Karpas-422 (cell line): ENCODE results near the gene MRO. TPM values are rescaled to one million over a fixed set of nuclear protein-coding genes. Genes with fewer than 3 reads are reported as not detected.

Source experiments
- DNase-seq: peaks from one replicate; pipeline ENCODE4 v3.0.0-alpha.2; 2015
- H2AFZ ChIP-seq: fragments of 200-600 bp; sonication (generic); 2 replicates; pipeline ENCODE4 v1.6.1; 2014; ENCODE audit warnings: antibody characterized with exemption, low read length, mixed read lengths
- H3K27ac ChIP-seq: fragments of 200-600 bp; sonication (generic); 2 replicates; pipeline ENCODE4 v1.5.1; 2014; ENCODE audit warnings: mild to moderate bottlenecking, low read length, moderate library complexity
- H3K27me3 ChIP-seq: fragments of 200-600 bp; sonication (generic); 2 replicates; pipeline ENCODE4 v1.6.1; 2014; ENCODE audit warnings: low read length, mixed read lengths
- H3K36me3 ChIP-seq: fragments of 200-600 bp; sonication (generic); 2 replicates; pipeline ENCODE4 v1.6.1; 2014; ENCODE audit warnings: low read length, mixed read lengths; ENCODE audit not compliant: insufficient read depth
- H3K4me1 ChIP-seq: fragments of 200-600 bp; sonication (generic); 2 replicates; pipeline ENCODE4 v1.6.1; 2014; ENCODE audit warnings: mild to moderate bottlenecking, low read length, mixed read lengths
- H3K4me2 ChIP-seq: fragments of 200-600 bp; sonication (generic); 2 replicates; pipeline ENCODE4 v1.6.1; 2014; ENCODE audit warnings: low read length, low read depth, mild to moderate bottlenecking; ENCODE audit not compliant: poor library complexity, severe bottlenecking
- H3K4me3 ChIP-seq: fragments of 200-600 bp; sonication (generic); 2 replicates; pipeline ENCODE4 v1.5.1; 2014; ENCODE audit warnings: mild to moderate bottlenecking, antibody characterized with exemption, low read length, mixed read lengths
- H3K79me2 ChIP-seq: fragments of 200-600 bp; sonication (generic); 2 replicates; pipeline ENCODE4 v1.6.1; 2014; ENCODE audit warnings: mild to moderate bottlenecking, low read length, mixed read lengths
- H3K9ac ChIP-seq: fragments of 200-600 bp; sonication (generic); 2 replicates; pipeline ENCODE4 v1.6.0; 2014; ENCODE audit warnings: low read length
- H3K9me2 ChIP-seq: fragments of 200-600 bp; sonication (generic), shearing (Covaris generic); replicated peaks from 2 replicates; pipeline ENCODE4 v1.6.0; 2014; ENCODE audit warnings: mild to moderate bottlenecking, low read length, moderate library complexity; ENCODE audit not compliant: insufficient read depth
- H3K9me3 ChIP-seq: fragments of 300-700, 200-600 bp; sonication (generic); 2 replicates; pipeline ENCODE4 v1.6.1; 2014; ENCODE audit warnings: low read length, mixed read lengths
- H4K20me1 ChIP-seq: fragments of 200-600 bp; sonication (generic); 2 replicates; pipeline ENCODE4 v1.6.1; 2014; ENCODE audit warnings: mild to moderate bottlenecking, antibody characterized with exemption, low read length, low read depth; ENCODE audit not compliant: insufficient read depth
- total RNA-seq: library from RNA; depleted of rRNA; stranded (reverse); fragments of >200 nt; shearing (Covaris generic); gene quantifications from 2 replicates; pipeline ENCODE4 v1.2.3, GENCODE V29; 2014; ENCODE audit warnings: low replicate concordance

Gene MRO
- total RNA-seq, 1 experiment from 2014 or later = 3.2 TPM

- Histone ChIP-seq H4K20me1 (no peaks in the 10 kb centered on the region), H3K79me2 (no peaks in the 10 kb centered on the region), H3K4me1 (peaks cover 13% of the 10 kb centered on the region), H3K4me2 (no peak overlapping the region), H3K36me3 (no peaks in the 10 kb centered on the region), H3K4me3 (no peak overlapping the region), H3K27me3 (no peaks in the 10 kb centered on the region), H3K9me2 (no peaks in the 10 kb centered on the region), H3K27ac (no peak overlapping the region), H3K9me3 (no peaks in the 10 kb centered on the region), H3K9ac (no peak overlapping the region), H2AFZ (no peak overlapping the region)
- DNase-seq = no peak
Measured at GRCh38 chr18:50829644-50830043, 9.8 kb upstream of the MRO start.

- Histone ChIP-seq H3K27me3 (no peaks in the 10 kb centered on the region), H3K79me2 (no peaks in the 10 kb centered on the region), H3K9me2 (no peaks in the 10 kb centered on the region), H3K9me3 (no peaks in the 10 kb centered on the region), H2AFZ (no peak overlapping the region), H3K9ac (no peak overlapping the region), H3K27ac (no peak overlapping the region), H3K4me2 (no peak overlapping the region), H4K20me1 (no peaks in the 10 kb centered on the region), H3K36me3 (no peaks in the 10 kb centered on the region), H3K4me1 (peaks cover 13% of the 10 kb centered on the region), H3K4me3 (no peak overlapping the region)
- DNase-seq = no peak
Measured at GRCh38 chr18:50826027-50826426, 6.2 kb upstream of the MRO start.

GRCh38 chr18:50825621-50826020 is 5.8 kb upstream of the MRO start:
- Histone ChIP-seq H3K36me3 (no peaks in the 10 kb centered on the region), H3K4me3 (no peak overlapping the region), H2AFZ (0 out of 2 replicates have a peak overlapping the region, but pooled peaks have one; percentile 5), H3K79me2 (no peaks in the 10 kb centered on the region), H3K4me1 (peaks cover 16% of the 10 kb centered on the region), H3K27ac (no peak overlapping the region), H3K9me3 (no peaks in the 10 kb centered on the region), H3K27me3 (no peaks in the 10 kb centered on the region), H3K9me2 (no peaks in the 10 kb centered on the region), H3K9ac (no peak overlapping the region), H4K20me1 (no peaks in the 10 kb centered on the region), H3K4me2 (no peak overlapping the region)
- no peak for DNase-seq

- Histone ChIP-seq H3K27me3 (no peaks in the 10 kb centered on the region), H3K79me2 (no peaks in the 10 kb centered on the region), H3K36me3 (no peaks in the 10 kb centered on the region), H4K20me1 (no peaks in the 10 kb centered on the region), H3K9me3 (no peaks in the 10 kb centered on the region), H3K4me2 (no peak overlapping the region), H3K4me3 (no peak overlapping the region), H3K9me2 (no peaks in the 10 kb centered on the region), H3K27ac (no peak overlapping the region), H3K9ac (no peak overlapping the region), H2AFZ (no peak overlapping the region), H3K4me1 (peaks cover 35% of the 10 kb centered on the region)
- DNase-seq = no peak
Measured at GRCh38 chr18:50822756-50823155, 2.9 kb upstream of the MRO start.

GRCh38 chr18:50820901-50821520 is 1.2 kb upstream of the MRO start:
- Histone ChIP-seq H3K4me2 (peak overlapping the region; percentile 83), H4K20me1 (no peaks in the 10 kb centered on the region), H2AFZ (peak overlapping the region; percentile 95), H3K9ac (peak overlapping the region; percentile 60; the same call in 1 of the 2 replicates), H3K9me3 (no peaks in the 10 kb centered on the region), H3K79me2 (no peaks in the 10 kb centered on the region), H3K36me3 (no peaks in the 10 kb centered on the region), H3K4me1 (peaks cover 52% of the 10 kb centered on the region), H3K27ac (peak overlapping the region; percentile 57), H3K27me3 (no peaks in the 10 kb centered on the region), H3K4me3 (no peak overlapping the region), H3K9me2 (no peaks in the 10 kb centered on the region)
- peak; percentile 66 for DNase-seq

- no peaks in the 10 kb centered on the region for H3K79me2 ChIP-seq
- H3K9me3 ChIP-seq = no peaks in the 10 kb centered on the region
- no peak for DNase-seq
- peak overlapping the region; percentile 83 for H3K4me2 ChIP-seq
- H2AFZ ChIP-seq = peak overlapping the region; percentile 57
- peak overlapping the region; percentile 43 for H3K9ac ChIP-seq
- peaks cover 60% of the 10 kb centered on the region for H3K4me1 ChIP-seq
- H3K27ac ChIP-seq = no peak overlapping the region
- H3K36me3 ChIP-seq = no peaks in the 10 kb centered on the region
- H3K9me2 ChIP-seq = no peaks in the 10 kb centered on the region
- H4K20me1 ChIP-seq = no peaks in the 10 kb centered on the region
- H3K4me3 ChIP-seq = peak overlapping the region; percentile 62
- H3K27me3 ChIP-seq = no peaks in the 10 kb centered on the region
Measured at GRCh38 chr18:50819027-50819727, 639 bp downstream of the MRO start.

- Histone ChIP-seq H3K4me1 (peaks cover 59% of the 10 kb centered on the region), H3K4me2 (peak overlapping the region; percentile 44), H3K4me3 (no peak overlapping the region), H3K79me2 (no peaks in the 10 kb centered on the region), H3K9ac (peak overlapping the region; percentile 42; the same call in 1 of the 2 replicates), H3K36me3 (no peaks in the 10 kb centered on the region), H3K9me3 (no peaks in the 10 kb centered on the region), H3K9me2 (no peaks in the 10 kb centered on the region), H3K27ac (peak overlapping the region; percentile 83), H4K20me1 (no peaks in the 10 kb centered on the region), H2AFZ (no peak overlapping the region), H3K27me3 (no peaks in the 10 kb centered on the region)
- DNase-seq = peak; percentile 84
Measured at GRCh38 chr18:50816419-50817166, 3.2 kb downstream of the MRO start.

- H3K4me3 ChIP-seq = no peak overlapping the region
- no peaks in the 10 kb centered on the region for H3K9me3 ChIP-seq
- H4K20me1 ChIP-seq = no peaks in the 10 kb centered on the region
- no peaks in the 10 kb centered on the region for H3K9me2 ChIP-seq
- H3K27ac ChIP-seq = no peak overlapping the region
- no peak overlapping the region for H3K9ac ChIP-seq
- H3K27me3 ChIP-seq = no peaks in the 10 kb centered on the region
- DNase-seq = no peak
- no peaks in the 10 kb centered on the region for H3K36me3 ChIP-seq
- no peaks in the 10 kb centered on the region for H3K79me2 ChIP-seq
- no peak overlapping the region for H3K4me2 ChIP-seq
- H2AFZ ChIP-seq = no peak overlapping the region
- peaks cover 38% of the 10 kb centered on the region for H3K4me1 ChIP-seq
Measured at GRCh38 chr18:50814395-50814794, 5.4 kb downstream of the MRO start.
